SW 1271 (cell line): ENCODE data around the gene PPCDC.

Experiments
- DNase-seq, 2 experiments: peaks; one replicate each; lab custom pipeline; 2025; lab: John Stamatoyannopoulos, UW

PPCDC gene

GRCh38 chr15:75044258-75044878 is 21.0 kb downstream of the PPCDC start:
- no peak for DNase-seq

- no peak for DNase-seq
Observed at GRCh38 chr15:75045332-75046015, 22.1 kb downstream of the PPCDC start.

- no peak for DNase-seq
Observed at GRCh38 chr15:75048394-75048793, 25.0 kb downstream of the PPCDC start.

- DNase-seq = no peak
Observed at GRCh38 chr15:75049392-75049791, 26.0 kb downstream of the PPCDC start.

GRCh38 chr15:75050283-75050682 is 26.9 kb downstream of the PPCDC start:
- DNase-seq = no peak

- no peak for DNase-seq
Observed at GRCh38 chr15:75051191-75051608, 27.8 kb downstream of the PPCDC start.

- DNase-seq = no peak
Observed at GRCh38 chr15:75051711-75052110, 28.3 kb downstream of the PPCDC start.

GRCh38 chr15:75052972-75053747 is 29.8 kb downstream of the PPCDC start:
- DNase-seq = no peak

GRCh38 chr15:75053748-75054125 is 30.3 kb downstream of the PPCDC start:
- no peak for DNase-seq

GRCh38 chr15:75054172-75054897 is 30.9 kb downstream of the PPCDC start:
- no peak for DNase-seq

GRCh38 chr15:75056036-75056435 is 32.6 kb downstream of the PPCDC start:
- no peak for DNase-seq

- no peak for DNase-seq
Observed at GRCh38 chr15:75058127-75058905, 34.9 kb downstream of the PPCDC start.

- no peak for DNase-seq
Observed at GRCh38 chr15:75059607-75060006, 36.2 kb downstream of the PPCDC start.

- DNase-seq = no peak
Observed at GRCh38 chr15:75061272-75061671, 37.9 kb downstream of the PPCDC start.

- DNase-seq = no peak
Observed at GRCh38 chr15:75062706-75063105, 39.3 kb downstream of the PPCDC start.

GRCh38 chr15:75063338-75063737 is 39.9 kb downstream of the PPCDC start:
- DNase-seq = no peak

GRCh38 chr15:75063889-75064288 is 40.5 kb downstream of the PPCDC start:
- no peak for DNase-seq

GRCh38 chr15:75064846-75065245 is 41.5 kb downstream of the PPCDC start:
- no peak for DNase-seq

- no peak for DNase-seq
Observed at GRCh38 chr15:75065467-75065850, 42.1 kb downstream of the PPCDC start.

- no peak for DNase-seq
Observed at GRCh38 chr15:75065851-75066509, 42.6 kb downstream of the PPCDC start.
